ENCODE measurements around the gene MED13L. TPM values are rescaled to one million over a fixed set of nuclear protein-coding genes. Genes with fewer than 3 reads are reported as not detected.

The MED13L gene
- total RNA-seq, 2 experiments from 2014 or later = 25.7 to 40.1 TPM

- H3K4me3 ChIP-seq (ENCODE audit: low read depth, low read length, poor library complexity, severe bottlenecking) = no peak overlapping the region
- H3K9me3 ChIP-seq (ENCODE audit: low read length) = no peaks in the 10 kb centered on the region
- no peak for DNase-seq (ENCODE audit: low spot score)
- no peaks in the 10 kb centered on the region for H3K36me3 ChIP-seq (ENCODE audit: insufficient read depth, low read length)
- H2AFZ ChIP-seq (ENCODE audit: low read length) = no peak overlapping the region
- no peak overlapping the region for H3K4me2 ChIP-seq (ENCODE audit: low read length)
- POLR2A ChIA-PET = interaction anchor here (1.0 kb wide), 2 partner anchors 14 to 230 kb away, joined by 3 read pairs; no protein-coding TSS in a partner anchor
- H3K4me1 ChIP-seq (ENCODE audit: insufficient read depth, low read length, poor library complexity, severe bottlenecking) = no peaks in the 10 kb centered on the region
- no peaks in the 10 kb centered on the region for H3K9me2 ChIP-seq (ENCODE audit: insufficient read depth, low read length)
- no peaks in the 10 kb centered on the region for H3K79me2 ChIP-seq (ENCODE audit: insufficient read depth, low read depth, low read length)
- BruUV-seq (replicated peaks) = no TSS peak
- peaks cover 36% of the 10 kb centered on the region for H4K20me1 ChIP-seq (ENCODE audit: insufficient read depth, low read length)
- CTCF ChIA-PET (ENCODE audit: unreplicated experiment) = no interaction called here
- TF ChIP-seq EZH2phosphoT487 (IDR thresholded peaks at IDR 0.05; ENCODE audit: borderline replicate concordance, low read depth, low read length) = no peak
- no peak for TF ChIP-seq CTCF (conservative IDR thresholded peaks at IDR 0.05; ENCODE audit: low read length)
- intact Hi-C loops (cut with micrococcal nuclease; ENCODE audit: unreplicated experiment) = no loop called here
- H3K27ac ChIP-seq (ENCODE audit: low read depth, low read length, poor library complexity, severe bottlenecking) = no peak overlapping the region
Observed at GRCh38 chr12:116174904-116175303, 102.6 kb downstream of the MED13L start.

- H4K20me1 ChIP-seq (ENCODE audit: insufficient read depth, low read length) = peaks cover 36% of the 10 kb centered on the region
Observed at GRCh38 chr12:116174006-116174405, 103.5 kb downstream of the MED13L start.

More at GRCh38 chr12:116174006-116174405, 103.5 kb downstream of the MED13L start:
- Histone ChIP-seq H3K4me3 (ENCODE audit: low read depth, low read length, poor library complexity, severe bottlenecking) (no peak overlapping the region), H3K36me3 (ENCODE audit: insufficient read depth, low read length) (no peaks in the 10 kb centered on the region), H3K4me1 (ENCODE audit: insufficient read depth, low read length, poor library complexity, severe bottlenecking) (no peaks in the 10 kb centered on the region), H3K9me2 (ENCODE audit: insufficient read depth, low read length) (no peaks in the 10 kb centered on the region), H2AFZ (ENCODE audit: low read length) (no peak overlapping the region), H3K27ac (ENCODE audit: low read depth, low read length, poor library complexity, severe bottlenecking) (no peak overlapping the region), H3K79me2 (ENCODE audit: insufficient read depth, low read depth, low read length) (no peaks in the 10 kb centered on the region), H3K4me2 (ENCODE audit: low read length) (no peak overlapping the region), H3K9me3 (ENCODE audit: low read length) (no peaks in the 10 kb centered on the region)
- POLR2A ChIA-PET = interaction anchor here (0.6 to 1.0 kb wide), 2 partner anchors 15 to 101 kb away, joined by 3 read pairs; no protein-coding TSS in a partner anchor
- CTCF ChIA-PET (ENCODE audit: unreplicated experiment) = no interaction called here
- TF ChIP-seq CTCF (conservative IDR thresholded peaks at IDR 0.05; ENCODE audit: low read length) (no peak), EZH2phosphoT487 (IDR thresholded peaks at IDR 0.05; ENCODE audit: borderline replicate concordance, low read depth, low read length) (no peak)
- no peak for DNase-seq (ENCODE audit: low spot score)
- BruUV-seq (replicated peaks) = no TSS peak
- intact Hi-C loops (cut with micrococcal nuclease; ENCODE audit: unreplicated experiment) = no loop called here

Measured in OCI-LY7 (cell line).